GM18517 (cell line): ENCODE results near the gene KIF12.
"Not testable (repeated sequence)": the region's sequence is repeated elsewhere in the genome, so short reads cannot be mapped to it uniquely, and the experiment has no call there.

Source experiments
- ATAC-seq: cut with Tn5 transposase; IDR thresholded peaks from one replicate; pipeline ENCODE4 v1.9.1; 2021; ENCODE audit warnings: mild to moderate bottlenecking, moderate library complexity; ENCODE audit not compliant: unreplicated experiment

The KIF12 gene

GRCh38 chr9:114085387-114085789, 13.7 kb downstream of the KIF12 start:
- ATAC-seq, result no peak

GRCh38 chr9:114084282-114085073, 14.6 kb downstream of the KIF12 start:
- no peak for ATAC-seq

- ATAC-seq, result no peak
Measured at GRCh38 chr9:114083666-114084065, 15.4 kb downstream of the KIF12 start.

GRCh38 chr9:114082763-114083412, 16.2 kb downstream of the KIF12 start:
- not testable (repeated sequence) for ATAC-seq

- ATAC-seq, result peak; percentile 69
Measured at GRCh38 chr9:114082017-114082762, 16.9 kb downstream of the KIF12 start.

- ATAC-seq, result no peak
Measured at GRCh38 chr9:114081441-114082016, 17.6 kb downstream of the KIF12 start.

GRCh38 chr9:114080773-114081440, 18.2 kb downstream of the KIF12 start:
- no peak for ATAC-seq

- ATAC-seq, result no peak
Measured at GRCh38 chr9:114080195-114080772, 18.8 kb downstream of the KIF12 start.

- no peak for ATAC-seq
Measured at GRCh38 chr9:114078781-114079156, 20.3 kb downstream of the KIF12 start.

- no peak for ATAC-seq
Measured at GRCh38 chr9:114078021-114078780, 20.9 kb downstream of the KIF12 start, which contains the start of gene AMBP. Gene AMBP, minus strand, starts transcription at chr9:114078300. Its CDS starts 91 bp downstream, at chr9:114078209.

GRCh38 chr9:114077162-114077837, 21.8 kb downstream of the KIF12 start:
- no peak for ATAC-seq

- no peak for ATAC-seq
Measured at GRCh38 chr9:114076237-114077161, 22.6 kb downstream of the KIF12 start.

GRCh38 chr9:114075602-114076001, 23.5 kb downstream of the KIF12 start:
- no peak for ATAC-seq

- ATAC-seq, result no peak
Measured at GRCh38 chr9:114072184-114073140, 26.6 kb downstream of the KIF12 start.

GRCh38 chr9:114071197-114071795, 27.8 kb downstream of the KIF12 start:
- no peak for ATAC-seq
